Stimulated activated naive CD4-positive, alpha-beta T cell treated with Interleukin-2 at 50 U/mL for 16 hours (primary cell): ENCODE results near the gene PDGFC.

Source experiments
- DNase-seq: peaks from one replicate; lab custom pipeline; 2025; lab: John Stamatoyannopoulos, UW

The PDGFC gene, protein sequence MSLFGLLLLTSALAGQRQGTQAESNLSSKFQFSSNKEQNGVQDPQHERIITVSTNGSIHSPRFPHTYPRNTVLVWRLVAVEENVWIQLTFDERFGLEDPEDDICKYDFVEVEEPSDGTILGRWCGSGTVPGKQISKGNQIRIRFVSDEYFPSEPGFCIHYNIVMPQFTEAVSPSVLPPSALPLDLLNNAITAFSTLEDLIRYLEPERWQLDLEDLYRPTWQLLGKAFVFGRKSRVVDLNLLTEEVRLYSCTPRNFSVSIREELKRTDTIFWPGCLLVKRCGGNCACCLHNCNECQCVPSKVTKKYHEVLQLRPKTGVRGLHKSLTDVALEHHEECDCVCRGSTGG

DNA sequence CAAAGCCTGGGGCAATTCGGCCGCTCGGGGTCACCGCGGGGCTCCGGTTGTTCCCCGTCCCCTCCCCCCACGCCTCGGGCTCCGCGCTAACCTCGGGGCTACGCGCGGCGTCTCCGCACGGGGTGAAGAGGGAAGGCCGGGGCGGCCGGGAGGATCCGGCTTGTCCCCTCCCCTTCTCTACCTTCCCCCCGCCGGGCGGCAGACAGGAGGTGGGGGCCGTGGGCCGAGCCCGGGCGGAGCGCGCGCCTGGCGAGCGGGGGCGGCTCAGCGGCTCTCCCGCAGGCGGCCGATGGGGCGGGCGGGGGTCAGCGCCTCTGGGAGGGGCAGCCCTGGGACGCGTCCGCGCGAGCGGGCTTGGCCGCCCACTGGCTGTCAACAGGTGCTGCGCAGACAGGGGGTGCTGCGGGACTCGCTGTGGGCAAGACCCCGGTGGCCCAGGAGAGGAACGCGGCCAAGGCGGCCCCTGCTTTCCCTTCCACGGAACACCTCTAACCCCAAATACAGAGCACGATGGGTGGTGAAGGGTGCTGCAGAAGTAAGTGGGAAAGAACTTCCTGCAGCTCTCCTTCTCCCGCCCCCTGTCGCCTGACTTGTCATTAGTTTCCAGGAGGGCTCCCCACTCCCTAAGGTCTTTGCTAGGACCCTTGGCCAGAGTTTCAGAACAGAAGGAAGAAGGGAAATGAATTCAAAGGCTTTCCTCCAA lies at the start of gene PDGFC:
Gene PDGFC (minus strand): TSS at position 124 of the 703 bp plus-strand sequence. CDS start 896 bp downstream, outside the sequence.
- DNase-seq = no peak

DNA sequence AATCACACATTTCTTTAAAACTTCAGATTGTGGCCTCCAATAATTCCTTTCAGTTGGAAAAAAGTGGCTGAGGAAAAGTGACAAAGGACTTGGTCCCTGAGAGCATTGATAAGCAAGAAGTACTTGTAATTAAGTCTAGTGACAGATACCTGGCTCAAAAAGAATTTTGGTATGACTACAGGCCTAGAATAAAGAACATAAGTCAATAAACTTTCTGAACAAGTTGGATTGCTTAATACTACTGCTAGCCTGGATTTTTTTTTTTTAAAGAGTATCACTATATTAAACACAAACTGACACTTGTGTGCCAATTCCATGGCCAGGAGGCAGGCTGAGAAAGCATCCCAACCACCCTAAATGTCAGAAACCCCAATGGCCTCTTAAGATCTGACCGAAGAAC lies 49.3 kb upstream of the PDGFC start:
- no peak for DNase-seq

GRCh38 chr4:157018920-157019490 lies 47.4 kb upstream of the PDGFC start:
- no peak for DNase-seq

DNA sequence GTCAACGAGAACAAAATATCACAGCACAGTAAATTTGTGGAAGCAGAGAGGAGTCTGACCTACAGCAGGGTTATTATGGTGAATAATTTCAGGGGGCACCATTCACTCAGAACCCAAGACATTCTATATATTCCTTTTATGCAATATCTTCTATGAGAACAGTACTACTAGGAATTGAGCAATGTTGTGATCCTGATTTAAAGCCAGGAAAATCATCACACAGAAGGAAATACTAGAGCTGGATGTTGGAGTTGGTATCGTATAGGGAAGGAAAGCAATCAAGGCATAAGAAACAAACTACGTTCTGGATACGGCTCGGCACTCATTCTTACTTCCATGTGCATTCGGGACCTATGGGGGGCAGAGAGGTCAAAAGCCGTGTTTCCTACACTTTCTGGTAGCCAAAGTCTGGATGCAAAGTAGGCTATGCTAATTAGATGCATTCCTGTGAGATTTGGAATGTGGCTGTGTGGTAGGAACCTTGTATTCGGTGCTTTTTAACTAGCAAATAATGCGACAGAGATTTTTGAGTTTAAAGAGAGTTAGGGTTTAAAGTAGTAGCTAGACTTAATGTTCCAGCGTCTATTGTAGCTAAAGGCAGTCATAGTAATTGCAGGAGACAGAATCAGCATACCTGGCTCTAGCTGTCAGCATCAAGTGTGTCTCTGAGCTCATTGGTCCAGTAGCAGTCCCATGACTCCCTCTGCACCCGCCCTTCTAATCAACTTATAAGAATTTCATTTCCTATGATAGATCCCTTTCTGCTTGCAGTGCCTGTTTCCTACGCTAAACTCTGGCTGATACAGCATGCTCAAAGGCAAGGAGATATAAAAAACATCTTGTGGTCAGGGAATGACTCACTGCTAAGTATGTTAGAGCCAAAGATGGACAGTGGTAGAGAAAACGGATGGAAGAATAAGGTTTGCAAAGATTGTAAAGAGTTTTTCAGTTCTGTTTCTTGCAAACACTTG lies 43.3 kb upstream of the PDGFC start:
- DNase-seq = no peak

GRCh38 chr4:157013656-157014055 lies 42.1 kb upstream of the PDGFC start:
- DNase-seq = no peak

DNA sequence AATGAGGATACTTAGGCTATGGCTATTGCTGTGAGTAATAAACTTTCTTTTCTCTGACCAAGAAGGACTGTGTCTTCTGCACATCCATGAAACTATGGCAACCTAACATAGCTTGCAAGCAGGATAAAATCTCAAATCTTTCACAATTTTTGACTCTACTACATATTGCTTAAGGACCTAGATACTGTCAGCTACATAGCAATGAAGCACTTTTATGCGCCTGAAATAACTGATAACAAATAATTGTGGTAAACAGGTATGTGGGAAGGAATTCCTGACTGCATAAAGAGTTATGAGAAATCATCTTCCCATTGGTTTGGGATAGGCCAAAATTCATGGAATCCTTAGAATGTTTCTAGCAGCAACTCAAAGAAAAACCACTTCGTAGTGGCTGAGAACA lies 41.2 kb upstream of the PDGFC start:
- DNase-seq = no peak

- no peak for DNase-seq
Observed at GRCh38 chr4:157012296-157012695, 40.7 kb upstream of the PDGFC start.

- DNase-seq = no peak
Observed at GRCh38 chr4:157010630-157011029, 39.0 kb upstream of the PDGFC start.

- DNase-seq = no peak
Observed at GRCh38 chr4:157005831-157006230, 34.2 kb upstream of the PDGFC start.

GRCh38 chr4:157005193-157005592 lies 33.6 kb upstream of the PDGFC start:
- DNase-seq = no peak

- no peak for DNase-seq
Observed at GRCh38 chr4:157004279-157005161, 32.9 kb upstream of the PDGFC start.

DNA sequence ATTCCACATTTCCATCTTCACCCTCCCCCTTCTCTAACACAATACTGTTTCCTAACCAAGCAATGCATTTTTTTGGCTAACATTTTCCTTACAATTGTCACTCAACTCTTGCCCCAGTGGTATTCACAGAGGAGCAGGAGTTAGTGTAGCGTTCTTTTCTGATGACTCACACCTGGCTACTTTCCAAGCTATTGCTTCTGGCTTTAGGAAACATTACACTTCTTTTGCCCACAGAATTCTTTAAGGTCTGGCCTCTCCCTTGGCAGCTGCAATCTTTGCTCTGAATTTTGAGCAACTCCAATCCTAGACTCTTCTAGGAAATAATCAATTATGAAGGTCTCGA lies 27.5 kb upstream of the PDGFC start:
- DNase-seq = no peak

DNA sequence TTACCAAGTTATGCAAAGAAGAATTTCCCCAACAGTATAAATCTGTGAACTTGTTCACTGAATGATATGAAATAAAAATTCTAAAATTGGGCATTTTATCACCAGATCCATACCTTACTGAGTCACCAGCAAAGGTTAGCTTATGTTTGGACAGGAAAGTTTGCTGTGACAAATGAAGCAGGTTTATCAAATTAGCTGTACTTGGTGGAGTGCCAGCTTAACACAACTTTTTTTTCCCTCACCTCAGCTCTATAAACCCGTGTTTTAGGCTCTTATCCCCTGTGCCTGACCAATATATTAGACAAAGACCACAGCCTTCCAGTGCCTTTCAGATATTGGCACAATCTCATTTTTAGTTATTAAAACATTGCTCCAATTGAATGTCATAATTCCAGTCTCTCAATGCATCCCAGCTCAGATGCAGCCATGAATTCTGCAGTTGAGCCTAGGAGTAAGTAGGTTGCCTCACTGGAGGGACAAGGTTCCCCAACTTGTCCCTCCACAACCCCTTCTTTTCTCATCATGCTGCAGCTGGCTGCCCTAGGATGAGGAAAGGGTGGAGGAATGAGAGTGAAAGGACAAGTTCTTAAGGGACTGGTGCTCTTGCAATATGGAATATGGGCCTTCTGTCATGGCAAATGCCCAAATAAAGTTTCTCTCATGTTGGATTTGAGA lies 27.0 kb upstream of the PDGFC start:
- DNase-seq = no peak

GRCh38 chr4:156992943-156993342 lies 21.3 kb upstream of the PDGFC start:
- no peak for DNase-seq

DNA sequence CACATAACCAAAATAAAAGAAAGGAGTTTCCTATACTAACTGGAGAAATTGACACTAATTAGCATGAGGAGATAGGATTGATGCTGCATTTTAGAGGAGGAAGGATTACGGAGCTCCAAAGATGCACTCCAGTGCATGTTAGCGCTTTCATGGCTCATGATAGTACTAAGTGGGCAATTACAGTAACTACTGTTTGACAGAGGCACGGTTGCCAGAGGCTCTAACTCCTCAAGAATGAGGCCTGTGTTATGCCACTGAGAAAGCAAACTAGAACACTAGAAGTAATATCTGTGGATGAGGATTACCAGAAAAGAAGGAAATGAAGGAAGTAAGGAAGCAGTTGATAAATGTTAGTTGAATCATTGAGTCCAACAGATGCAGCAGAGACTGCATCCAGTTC lies 19.6 kb upstream of the PDGFC start:
- no peak for DNase-seq

DNA sequence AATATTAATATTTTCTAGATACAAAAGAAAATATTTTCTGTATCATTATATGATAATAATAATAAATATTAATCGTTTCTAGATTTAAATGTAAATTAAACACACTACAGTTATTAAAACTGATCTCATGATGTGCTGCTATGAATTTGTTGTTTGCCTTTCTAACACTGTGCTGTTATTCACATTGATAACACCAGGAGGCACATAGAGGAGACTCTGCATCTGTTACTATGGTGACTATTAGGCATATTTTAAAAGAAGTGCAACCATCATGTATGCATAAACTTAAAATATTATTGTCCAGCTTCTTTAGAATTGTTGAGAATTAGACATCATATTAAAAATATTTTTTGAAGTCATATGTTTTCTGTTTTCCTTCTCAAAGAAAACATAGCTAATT lies 11.8 kb upstream of the PDGFC start:
- no peak for DNase-seq

DNA sequence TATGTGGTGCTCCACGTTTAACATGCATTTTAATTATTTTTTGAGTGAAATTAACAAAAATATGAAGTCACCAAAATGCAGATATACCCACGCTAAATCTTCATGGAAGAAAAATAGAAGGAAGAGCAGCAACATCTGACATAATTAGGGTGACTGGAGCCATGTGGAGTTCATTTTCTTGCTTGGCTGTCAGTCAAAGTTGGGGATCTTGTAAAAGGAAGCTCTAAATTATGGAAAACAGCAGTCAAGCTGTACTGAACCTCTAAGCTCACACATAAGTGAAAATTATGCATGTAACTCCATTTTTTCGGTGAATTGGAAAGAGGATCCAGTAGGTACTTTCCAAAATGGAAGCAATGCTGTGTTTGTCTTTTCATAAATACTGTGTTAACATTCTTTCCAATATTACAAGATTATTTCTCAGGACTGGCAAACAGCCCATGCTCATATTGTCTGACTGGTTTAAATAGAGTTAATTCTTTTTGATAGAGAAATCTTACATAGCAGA lies 9.7 kb upstream of the PDGFC start:
- DNase-seq = no peak

DNA sequence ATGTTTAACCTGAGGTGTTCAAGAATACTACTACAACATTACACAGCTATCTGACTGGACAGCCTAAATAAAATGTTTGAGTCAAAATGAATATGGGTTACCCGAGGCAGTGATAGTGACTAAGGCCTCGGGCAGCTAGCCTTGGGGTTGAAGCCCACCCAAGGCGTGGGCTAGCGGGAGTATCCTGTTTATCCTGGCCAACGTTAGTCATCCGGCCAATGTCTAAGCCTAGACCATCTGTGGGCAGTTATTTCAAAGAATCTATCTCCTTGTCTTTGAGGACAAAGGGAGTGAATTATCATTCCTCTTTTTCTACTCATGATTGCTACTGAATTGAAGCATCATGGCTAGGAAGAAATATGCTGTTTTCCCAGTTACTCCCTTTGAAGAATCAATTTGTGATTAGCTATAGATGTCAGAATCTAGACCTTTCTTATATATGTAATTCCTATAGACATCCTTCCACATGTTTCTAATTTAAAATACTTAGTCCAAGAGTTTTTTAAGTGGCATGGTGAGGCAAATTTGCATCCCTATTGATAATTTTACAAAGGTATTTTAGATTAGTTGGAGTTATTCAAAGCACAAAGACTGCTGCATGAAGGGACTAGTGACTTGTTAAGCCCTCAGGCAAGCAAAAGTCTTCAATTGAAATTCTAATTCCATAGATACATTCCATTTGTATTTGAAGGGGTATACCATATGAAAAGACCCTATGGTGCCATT lies 6.0 kb upstream of the PDGFC start:
- DNase-seq = no peak

DNA sequence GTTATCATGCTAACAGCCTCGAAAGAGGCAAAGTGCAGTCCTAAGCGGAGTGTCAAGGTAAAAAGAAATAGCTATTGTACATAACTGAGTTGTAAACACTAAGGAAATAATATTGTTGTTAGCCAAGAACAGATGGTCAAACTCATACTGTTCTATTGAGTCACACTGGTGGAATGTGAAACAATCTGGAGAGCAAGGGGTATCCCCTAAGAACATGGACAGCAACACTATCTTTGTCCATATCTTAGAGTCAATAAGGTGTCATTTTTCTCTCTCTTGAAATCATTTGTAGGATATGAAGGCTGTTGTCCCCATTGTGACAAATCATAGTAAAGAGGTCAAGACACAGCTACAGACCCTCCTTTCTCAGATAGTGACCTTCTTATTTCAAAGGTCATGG lies 4.5 kb upstream of the PDGFC start:
- DNase-seq = no peak

DNA sequence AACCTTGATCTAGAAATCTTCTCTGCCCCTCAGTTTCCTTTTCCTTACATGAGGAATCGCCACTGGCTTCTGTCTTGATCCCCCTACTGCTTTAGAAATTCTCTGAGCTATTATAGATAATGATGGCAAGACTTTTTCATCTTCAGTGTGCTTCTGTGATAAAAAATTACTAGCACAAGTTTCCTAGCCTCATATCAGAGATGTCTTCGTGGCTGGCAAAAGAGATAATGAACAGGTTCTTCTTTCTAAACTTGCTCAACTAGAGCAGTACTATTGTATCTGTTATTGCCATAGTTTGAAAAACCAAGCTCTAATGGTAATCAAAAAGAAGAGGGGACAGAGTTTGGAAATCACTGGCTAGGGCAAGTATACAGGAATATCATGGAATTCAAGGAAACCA lies 4.1 kb upstream of the PDGFC start:
- DNase-seq = no peak
